HG02763 (cell line): ENCODE results near the gene TFE3.
A peak's percentile ranks its signal among the peaks of the same experiment; 100 is the strongest.

Experiments
- ATAC-seq: cut with Tn5 transposase; IDR thresholded peaks from one replicate; pipeline ENCODE4 v1.9.1; 2021; ENCODE audit warnings: mild to moderate bottlenecking, moderate library complexity; ENCODE audit not compliant: unreplicated experiment

The TFE3 gene

GRCh38 chrX:49043220-49043986, at the start of gene TFE3:
TSS of gene TFE3 (minus strand) at chrX:49043357. CDS start at chrX:49043226, 131 bp downstream.
- peak; percentile 89 for ATAC-seq

GRCh38 chrX:49089553-49089952, 46.4 kb upstream of the TFE3 start:
- ATAC-seq = no peak

GRCh38 chrX:49082271-49082871, 39.2 kb upstream of the TFE3 start:
- ATAC-seq = no peak

- no peak for ATAC-seq
These were observed 36.6 kb upstream of the TFE3 start, which contains the start of gene WDR45 for GRCh38 chrX:49079489-49080428. TSS of gene WDR45 (minus strand) at chrX:49079887. CDS start at chrX:49078095, 1,792 bp downstream.

GRCh38 chrX:49077941-49078340, 34.8 kb upstream of the TFE3 start:
- no peak for ATAC-seq

- ATAC-seq = no peak
These were observed 32.2 kb upstream of the TFE3 start for GRCh38 chrX:49075347-49075746.

GRCh38 chrX:49073601-49074575, 30.7 kb upstream of the TFE3 start, which contains the start of gene PRAF2:
TSS of gene PRAF2 (minus strand) at chrX:49074002. CDS start at chrX:49073987, 15 bp downstream.
- no peak for ATAC-seq

- no peak for ATAC-seq
These were observed 29.5 kb upstream of the TFE3 start for GRCh38 chrX:49072712-49073095.

GRCh38 chrX:49071877-49072711, 28.9 kb upstream of the TFE3 start:
- ATAC-seq = no peak

GRCh38 chrX:49070988-49071387, 27.8 kb upstream of the TFE3 start:
- no peak for ATAC-seq

GRCh38 chrX:49069038-49069437, 25.9 kb upstream of the TFE3 start:
- no peak for ATAC-seq

- no peak for ATAC-seq
These were observed 24.3 kb upstream of the TFE3 start for GRCh38 chrX:49067285-49068120.

GRCh38 chrX:49066690-49067089, 23.5 kb upstream of the TFE3 start:
- ATAC-seq = no peak

- ATAC-seq = no peak
These were observed 23.1 kb upstream of the TFE3 start for GRCh38 chrX:49066278-49066677.

GRCh38 chrX:49064735-49065134, 21.6 kb upstream of the TFE3 start:
- no peak for ATAC-seq

GRCh38 chrX:49064303-49064702, 21.1 kb upstream of the TFE3 start:
- no peak for ATAC-seq

GRCh38 chrX:49063715-49064114, 20.6 kb upstream of the TFE3 start:
- no peak for ATAC-seq

- ATAC-seq = no peak
These were observed 18.8 kb upstream of the TFE3 start for GRCh38 chrX:49061916-49062315.
